Stimulated activated memory B cell treated with anti-CD40 and anti-IgM and Interleukin-4, amounts not matched to agents 10 μg/mL and 1 μg/mL and 100 μg/mL, for 72 hours (primary cell): ENCODE measurements around the gene GALNT2.

Experiments used
- ATAC-seq: fragments of 150-1000 bp; cut with Tn5 transposase; 2 replicates; pipeline ENCODE4 v1.10.0; 2021
- H3K27ac Mint-ChIP-seq: one replicate; pipeline ENCODE4 v1.8.0; 2022; ENCODE audit warnings: mild to moderate bottlenecking, mixed read lengths
- H3K27me3 Mint-ChIP-seq: one replicate; pipeline ENCODE4 v1.8.0; 2022; ENCODE audit warnings: mixed read lengths
- H3K36me3 Mint-ChIP-seq: one replicate; pipeline ENCODE4 v1.8.0; 2022; ENCODE audit warnings: mixed read lengths
- H3K4me1 Mint-ChIP-seq: one replicate; pipeline ENCODE4 v1.8.0; 2022; ENCODE audit warnings: mixed read lengths
- H3K4me3 Mint-ChIP-seq: one replicate; pipeline ENCODE4 v1.8.0; 2022; ENCODE audit warnings: mild to moderate bottlenecking, moderate library complexity, mixed read lengths
- H3K9me3 Mint-ChIP-seq: one replicate; pipeline ENCODE4 v1.8.0; 2022; ENCODE audit warnings: mixed read lengths

The GALNT2 gene

GRCh38 chr1:230169454-230170152, 102.6 kb downstream of the GALNT2 start:
- Mint-ChIP-seq H3K27me3 (no peaks in the 10 kb centered on the region), H3K4me3 (peak overlapping the region; percentile 40), H3K4me1 (peaks cover 59% of the 10 kb centered on the region), H3K36me3 (peaks cover 13% of the 10 kb centered on the region), H3K9me3 (no peaks in the 10 kb centered on the region), H3K27ac (peak overlapping the region; percentile 89)
- ATAC-seq, result peak; percentile 56

GRCh38 chr1:230170153-230170547, 103.1 kb downstream of the GALNT2 start:
- peaks cover 64% of the 10 kb centered on the region for H3K4me1 Mint-ChIP-seq
- ATAC-seq, result peak; percentile 80
- H3K4me3 Mint-ChIP-seq, result peak overlapping the region; percentile 40
- H3K27me3 Mint-ChIP-seq, result no peaks in the 10 kb centered on the region
- H3K36me3 Mint-ChIP-seq, result peaks cover 15% of the 10 kb centered on the region
- H3K9me3 Mint-ChIP-seq, result no peaks in the 10 kb centered on the region
- H3K27ac Mint-ChIP-seq, result peak overlapping the region; percentile 89

DNA sequence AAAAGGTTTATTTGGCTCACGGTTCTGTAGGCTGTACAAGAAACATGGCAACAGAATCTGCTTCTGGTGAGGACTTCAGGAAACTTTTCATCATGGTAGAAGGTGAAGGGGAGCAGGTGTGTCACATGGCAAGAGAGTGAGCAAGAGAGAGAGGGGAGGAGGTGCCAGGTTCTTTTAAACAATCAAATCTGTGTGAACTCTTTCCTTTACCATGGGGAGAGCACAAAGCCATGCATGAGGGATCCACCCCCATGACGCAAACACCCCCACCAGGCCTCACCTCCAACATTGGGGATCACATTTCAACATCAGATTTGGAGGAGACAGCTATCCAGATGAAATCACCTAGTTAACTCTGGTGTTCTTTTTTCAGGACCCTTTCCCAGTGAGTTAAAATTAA, 103.6 kb downstream of the GALNT2 start:
- H3K27ac Mint-ChIP-seq, result peak overlapping the region; percentile 89
- H3K36me3 Mint-ChIP-seq, result peaks cover 15% of the 10 kb centered on the region
- H3K27me3 Mint-ChIP-seq, result no peaks in the 10 kb centered on the region
- peaks cover 69% of the 10 kb centered on the region for H3K4me1 Mint-ChIP-seq
- H3K4me3 Mint-ChIP-seq, result peak overlapping the region; percentile 40
- no peaks in the 10 kb centered on the region for H3K9me3 Mint-ChIP-seq
- ATAC-seq, result no peak

DNA sequence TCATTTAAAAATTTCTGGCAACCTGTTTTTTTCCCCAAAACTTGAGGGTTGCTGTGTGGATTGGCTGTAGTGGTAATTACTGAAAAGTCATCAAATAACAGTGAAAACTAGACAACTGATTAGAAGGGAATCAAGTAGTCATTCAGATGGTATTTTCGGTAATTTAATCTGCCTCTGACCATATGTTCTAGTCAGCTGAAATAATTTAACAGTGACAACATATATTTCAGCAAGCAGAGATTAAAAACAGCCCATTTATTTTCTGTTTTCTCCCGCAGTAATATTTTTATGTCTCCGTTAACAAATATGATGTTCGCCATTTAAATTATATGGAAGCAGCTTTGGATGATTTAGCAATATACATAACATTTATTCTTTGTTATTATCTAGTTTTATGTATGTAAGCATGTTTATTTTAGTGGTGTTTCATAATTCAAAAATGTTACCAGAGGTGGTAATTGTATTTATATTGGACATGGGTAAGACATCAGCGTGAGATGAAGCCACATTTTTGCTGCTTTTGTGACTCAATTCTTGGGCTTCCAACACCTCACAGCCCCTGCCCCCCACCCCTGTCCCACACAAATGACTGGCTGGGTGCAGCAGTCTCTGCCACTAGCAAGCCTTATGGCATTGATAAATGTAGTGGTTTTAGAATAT, 104.4 kb downstream of the GALNT2 start:
- no peaks in the 10 kb centered on the region for H3K9me3 Mint-ChIP-seq
- no peak for ATAC-seq
- H3K27ac Mint-ChIP-seq, result no peak overlapping the region
- no peaks in the 10 kb centered on the region for H3K27me3 Mint-ChIP-seq
- peaks cover 75% of the 10 kb centered on the region for H3K4me1 Mint-ChIP-seq
- H3K4me3 Mint-ChIP-seq, result no peak overlapping the region
- peaks cover 15% of the 10 kb centered on the region for H3K36me3 Mint-ChIP-seq

DNA sequence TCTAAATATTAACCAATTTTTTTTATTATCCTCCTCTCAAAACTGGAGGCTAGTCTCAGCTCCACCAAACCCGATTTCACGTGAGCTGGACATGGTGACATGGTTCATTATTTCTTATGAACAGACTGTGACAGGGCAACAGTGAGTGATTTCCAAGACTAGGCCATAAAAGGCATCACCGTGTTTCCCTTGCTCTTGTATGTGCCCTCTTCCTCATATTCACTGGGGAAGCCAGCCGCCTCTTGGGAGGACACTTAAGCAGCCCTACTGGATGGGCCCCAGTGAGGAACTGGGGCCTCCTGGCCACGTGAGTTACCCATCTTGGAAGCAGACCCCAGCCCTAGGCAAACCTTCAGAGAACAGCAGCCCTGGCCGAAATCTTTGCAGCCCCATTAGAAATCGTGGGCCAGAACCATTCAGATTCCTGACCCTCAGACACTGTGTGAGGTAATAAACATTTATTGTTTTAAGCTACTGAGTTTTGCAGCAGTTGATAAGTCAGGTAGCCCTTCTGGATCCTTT, 105.0 kb downstream of the GALNT2 start:
- no peak overlapping the region for H3K27ac Mint-ChIP-seq
- no peaks in the 10 kb centered on the region for H3K27me3 Mint-ChIP-seq
- no peaks in the 10 kb centered on the region for H3K9me3 Mint-ChIP-seq
- H3K4me3 Mint-ChIP-seq, result no peak overlapping the region
- no peak for ATAC-seq
- peaks cover 15% of the 10 kb centered on the region for H3K36me3 Mint-ChIP-seq
- peaks cover 74% of the 10 kb centered on the region for H3K4me1 Mint-ChIP-seq

GRCh38 chr1:230173187-230173975, 106.3 kb downstream of the GALNT2 start:
- H3K4me1 Mint-ChIP-seq, result peaks cover 69% of the 10 kb centered on the region
- no peak overlapping the region for H3K4me3 Mint-ChIP-seq
- no peak overlapping the region for H3K27ac Mint-ChIP-seq
- peaks cover 22% of the 10 kb centered on the region for H3K36me3 Mint-ChIP-seq
- no peaks in the 10 kb centered on the region for H3K27me3 Mint-ChIP-seq
- no peaks in the 10 kb centered on the region for H3K9me3 Mint-ChIP-seq
- no peak for ATAC-seq

GRCh38 chr1:230174041-230174440, 107.0 kb downstream of the GALNT2 start:
- H3K4me3 Mint-ChIP-seq, result no peak overlapping the region
- peak overlapping the region; percentile 0 for H3K27ac Mint-ChIP-seq
- no peak for ATAC-seq
- H3K27me3 Mint-ChIP-seq, result no peaks in the 10 kb centered on the region
- no peaks in the 10 kb centered on the region for H3K9me3 Mint-ChIP-seq
- H3K36me3 Mint-ChIP-seq, result peaks cover 27% of the 10 kb centered on the region
- peaks cover 62% of the 10 kb centered on the region for H3K4me1 Mint-ChIP-seq

DNA sequence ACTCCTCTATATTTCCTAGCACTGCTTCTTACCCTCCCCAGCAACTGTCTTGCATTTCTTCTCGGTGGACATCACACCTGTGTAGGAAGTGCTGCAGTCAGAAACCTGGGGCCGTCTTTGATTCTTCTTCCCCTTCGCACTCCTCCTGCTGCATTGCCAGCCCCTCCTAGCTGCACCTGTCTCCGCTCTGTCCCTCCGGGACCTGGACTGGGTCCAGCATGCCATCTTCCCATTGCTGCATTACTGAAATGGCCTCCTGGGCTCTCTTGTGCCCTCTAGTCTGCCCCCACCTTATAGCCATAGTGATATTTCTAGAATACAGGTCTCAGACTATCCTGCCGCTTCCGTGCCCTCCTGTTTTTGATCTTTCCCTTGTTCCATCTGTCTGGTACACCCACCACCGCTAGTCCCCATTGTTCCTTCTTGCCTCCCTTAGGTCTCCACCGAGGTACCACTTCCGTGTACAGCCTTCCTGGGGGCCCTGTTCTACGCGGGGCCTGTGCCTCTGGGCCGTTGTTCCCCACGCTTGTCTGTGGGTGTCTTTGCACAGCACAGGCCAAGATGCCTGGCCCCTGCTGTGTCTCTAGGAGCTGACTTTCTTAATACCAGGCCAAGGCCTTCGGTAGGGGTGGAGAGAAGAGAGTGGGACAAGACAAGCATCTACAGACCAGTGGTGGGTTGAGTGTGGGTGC, 107.6 kb downstream of the GALNT2 start:
- H3K4me1 Mint-ChIP-seq, result peaks cover 57% of the 10 kb centered on the region
- peak overlapping the region; percentile 0 for H3K27ac Mint-ChIP-seq
- no peaks in the 10 kb centered on the region for H3K27me3 Mint-ChIP-seq
- ATAC-seq, result no peak
- no peak overlapping the region for H3K4me3 Mint-ChIP-seq
- no peaks in the 10 kb centered on the region for H3K9me3 Mint-ChIP-seq
- peaks cover 33% of the 10 kb centered on the region for H3K36me3 Mint-ChIP-seq

DNA sequence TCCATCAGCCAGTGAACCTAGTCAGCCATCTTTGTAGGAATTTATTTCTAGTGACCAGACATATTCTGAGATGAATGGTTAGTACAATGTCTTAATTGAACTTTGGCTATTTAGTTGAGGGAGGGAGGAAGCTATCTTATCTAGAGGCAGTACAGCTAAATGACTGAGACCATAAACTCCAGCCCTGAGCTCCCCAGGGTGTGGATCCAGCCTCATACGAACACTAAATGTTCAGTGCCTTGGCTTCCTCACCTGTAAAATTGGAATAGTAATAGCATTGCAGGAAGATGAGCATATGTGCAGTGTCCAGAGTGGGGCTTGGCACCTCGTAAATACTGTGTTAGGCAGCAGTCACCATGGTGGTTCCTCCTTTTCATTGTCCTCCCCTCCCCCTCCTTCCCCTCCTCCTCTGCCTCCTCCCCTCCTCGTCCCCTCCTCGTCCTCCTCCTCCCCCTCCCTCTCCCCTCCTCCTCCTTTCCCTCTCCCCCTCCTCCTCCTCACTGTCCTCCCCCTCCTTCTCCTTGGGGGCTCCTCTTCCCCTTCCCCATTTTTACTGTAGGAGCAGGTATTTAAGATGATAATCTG, 108.2 kb downstream of the GALNT2 start:
- H3K27me3 Mint-ChIP-seq, result no peaks in the 10 kb centered on the region
- peak overlapping the region; percentile 10 for H3K27ac Mint-ChIP-seq
- peaks cover 50% of the 10 kb centered on the region for H3K4me1 Mint-ChIP-seq
- no peaks in the 10 kb centered on the region for H3K9me3 Mint-ChIP-seq
- peaks cover 37% of the 10 kb centered on the region for H3K36me3 Mint-ChIP-seq
- ATAC-seq, result no peak
- no peak overlapping the region for H3K4me3 Mint-ChIP-seq

GRCh38 chr1:230175839-230176238, 108.8 kb downstream of the GALNT2 start:
- Mint-ChIP-seq H3K9me3 (no peaks in the 10 kb centered on the region), H3K4me3 (no peak overlapping the region), H3K27ac (peak overlapping the region; percentile 10)

GRCh38 chr1:230176326-230176725, 109.3 kb downstream of the GALNT2 start:
- no peak for ATAC-seq
- no peak overlapping the region for H3K27ac Mint-ChIP-seq

More at GRCh38 chr1:230175839-230176238, 108.8 kb downstream of the GALNT2 start:
- Mint-ChIP-seq H3K36me3 (peaks cover 43% of the 10 kb centered on the region), H3K27me3 (no peaks in the 10 kb centered on the region), H3K4me1 (peaks cover 48% of the 10 kb centered on the region)
- ATAC-seq, result no peak

DNA sequence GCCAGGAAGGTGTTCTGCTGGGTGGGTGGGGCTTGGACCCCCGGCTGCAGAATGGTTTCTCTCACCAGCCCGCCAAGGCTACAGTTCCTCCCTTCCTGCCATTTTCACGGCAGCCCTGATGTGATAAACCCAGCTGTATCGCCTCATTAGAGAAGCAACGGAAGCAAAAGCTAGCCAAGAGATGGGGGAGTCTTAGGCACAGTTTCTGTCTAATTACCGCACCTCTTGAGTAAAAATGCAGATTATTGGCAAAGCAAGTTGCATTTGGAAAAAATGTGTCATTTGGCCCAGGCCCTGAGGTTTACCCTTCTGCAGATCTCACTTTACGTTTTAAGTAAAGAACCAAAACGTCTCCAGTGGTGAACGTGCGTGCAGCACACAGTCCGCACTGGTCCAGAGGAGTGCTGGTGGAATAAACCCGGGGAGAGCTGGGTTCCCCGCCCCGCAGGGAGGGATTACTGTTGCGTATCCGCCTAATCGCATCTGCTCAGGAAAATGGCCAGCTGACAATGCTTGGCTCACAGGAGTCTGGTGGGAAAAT, 109.9 kb downstream of the GALNT2 start:
- Mint-ChIP-seq H3K4me3 (no peak overlapping the region), H3K36me3 (peaks cover 48% of the 10 kb centered on the region), H3K27me3 (no peaks in the 10 kb centered on the region), H3K27ac (peak overlapping the region; percentile 28), H3K9me3 (no peaks in the 10 kb centered on the region), H3K4me1 (peaks cover 55% of the 10 kb centered on the region)
- ATAC-seq, result peak; percentile 56

More at GRCh38 chr1:230176326-230176725, 109.3 kb downstream of the GALNT2 start:
- Mint-ChIP-seq H3K27me3 (no peaks in the 10 kb centered on the region), H3K4me3 (no peak overlapping the region), H3K36me3 (peaks cover 47% of the 10 kb centered on the region), H3K4me1 (peaks cover 52% of the 10 kb centered on the region), H3K9me3 (no peaks in the 10 kb centered on the region)

DNA sequence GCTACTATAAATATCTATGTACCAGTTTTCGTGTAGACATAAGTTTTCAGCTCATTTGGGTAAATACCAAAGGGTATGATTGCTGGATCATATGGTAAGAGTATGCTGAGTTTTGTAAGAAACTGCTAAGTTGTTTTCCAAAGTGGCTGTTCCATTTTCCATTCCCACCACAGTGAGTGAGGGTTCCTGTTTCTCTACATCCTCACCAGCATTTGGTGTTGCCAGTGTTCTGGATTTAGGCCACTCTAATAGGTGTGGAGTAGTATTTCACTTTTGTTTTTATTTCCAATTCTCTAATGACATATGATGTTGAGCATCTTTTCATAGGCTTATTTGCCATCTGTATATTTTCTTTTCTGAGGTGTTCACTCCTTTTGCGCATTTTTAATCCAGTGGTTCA, 112.2 kb downstream of the GALNT2 start:
- H3K27ac Mint-ChIP-seq, result no peak overlapping the region
- H3K4me3 Mint-ChIP-seq, result no peak overlapping the region
- no peaks in the 10 kb centered on the region for H3K9me3 Mint-ChIP-seq
- no peaks in the 10 kb centered on the region for H3K27me3 Mint-ChIP-seq
- H3K4me1 Mint-ChIP-seq, result peaks cover 48% of the 10 kb centered on the region
- H3K36me3 Mint-ChIP-seq, result peaks cover 52% of the 10 kb centered on the region
- ATAC-seq, result no peak
